IMR-90 (cell line): ENCODE data around the gene CLK3. TPM values are rescaled to one million over a fixed set of nuclear protein-coding genes. Genes with fewer than 3 reads are reported as not detected.

ENCODE experiments used
- ATAC-seq: fragments of 200-7000 bp; cut with Tn5 transposase; 2 replicates; pipeline ENCODE4 v1.9.1; 2020; ENCODE audit warnings: low read depth, mild to moderate bottlenecking, moderate library complexity
- BruUV-seq: library from RNA; stranded (reverse); fragments of 400-500 nt; replicated peaks from 2 replicates; lab custom pipeline; 2021; lab: Mats Ljungman, UMichigan
- CTCF ChIA-PET: fragments of 300-600 bp; formaldehyde crosslinking; extraction: SDS; loops from one replicate; lab custom pipeline; 2021; ENCODE audit warnings: antibody characterized with exemption; lab: Yijun Ruan, JAX
- POLR2A ChIA-PET: fragments of 300-600 bp; sonication (Branson Sonifier 250); formaldehyde crosslinking; loops from one replicate; lab custom pipeline; 2022; ENCODE audit warnings: antibody characterized with exemption; ENCODE audit not compliant: unreplicated experiment; lab: Charles Lee
- DNase-seq: peaks from one replicate; pipeline ENCODE4 v3.0.0; 2013
- H2AFZ ChIP-seq: replicated peaks from 2 replicates; pipeline ENCODE3; 2013; ENCODE audit warnings: low read length, mild to moderate bottlenecking; ENCODE audit not compliant: poor library complexity
- H2AK5ac ChIP-seq: 2 replicates; pipeline ENCODE4 v1.6.1; 2013; ENCODE audit warnings: low read depth, low read length, inconsistent platforms
- H2AK9ac ChIP-seq: replicated peaks from 2 replicates; pipeline ENCODE3; 2013; ENCODE audit warnings: mild to moderate bottlenecking, low read depth, low read length, moderate library complexity; ENCODE audit not compliant: poor library complexity
- H2BK120ac ChIP-seq: 2 replicates; pipeline ENCODE4 v1.6.1; 2013; ENCODE audit warnings: low read depth, low read length, inconsistent platforms
- H2BK15ac ChIP-seq: 3 replicates; pipeline ENCODE4 v1.6.1; 2013; ENCODE audit warnings: low read depth, low read length, inconsistent platforms
- H2BK20ac ChIP-seq: 2 replicates; pipeline ENCODE4 v1.6.1; 2013; ENCODE audit warnings: low read depth, mild to moderate bottlenecking, inconsistent platforms, low read length, moderate library complexity
- H2BK5ac ChIP-seq: 2 replicates; pipeline ENCODE4 v1.6.1; 2013; ENCODE audit warnings: mild to moderate bottlenecking, low read depth, low read length, inconsistent platforms; ENCODE audit not compliant: poor library complexity, severe bottlenecking
- H3K14ac ChIP-seq: replicated peaks from 2 replicates; pipeline ENCODE4 v1.6.1; 2013; ENCODE audit warnings: low read depth, low read length, inconsistent platforms
- H3K18ac ChIP-seq: 2 replicates; pipeline ENCODE4 v1.6.1; 2013; ENCODE audit warnings: low read depth, low read length, control low read depth
- H3K23ac ChIP-seq: 2 replicates; pipeline ENCODE4 v1.6.1; 2013; ENCODE audit warnings: low read depth, low read length, inconsistent platforms
- H3K27ac ChIP-seq: 2 replicates; pipeline ENCODE4 v1.5.1; 2013; ENCODE audit warnings: mild to moderate bottlenecking, control low read depth, low read length; ENCODE audit not compliant: insufficient read depth
- H3K27me3 ChIP-seq: 2 replicates; pipeline ENCODE4 v1.6.1; 2013; ENCODE audit warnings: low read length; ENCODE audit not compliant: control insufficient read depth, insufficient read depth
- H3K36me3 ChIP-seq: 2 replicates; pipeline ENCODE4 v1.6.1; 2013; ENCODE audit warnings: low read length, mixed read lengths; ENCODE audit not compliant: control insufficient read depth, insufficient read depth
- H3K4ac ChIP-seq: 2 replicates; pipeline ENCODE4 v1.6.1; 2013; ENCODE audit warnings: low read depth, low read length, inconsistent platforms
- H3K4me1 ChIP-seq: 2 replicates; pipeline ENCODE4 v1.6.1; 2013; ENCODE audit warnings: low read length, mixed read lengths; ENCODE audit not compliant: control insufficient read depth, insufficient read depth
- H3K4me2 ChIP-seq: 2 replicates; pipeline ENCODE4 v1.6.1; 2013; ENCODE audit warnings: low read depth, mild to moderate bottlenecking, control low read depth, low read length, moderate library complexity
- H3K4me3 ChIP-seq: 2 replicates; pipeline ENCODE4 v1.5.1; 2013; ENCODE audit warnings: low read depth, mild to moderate bottlenecking, control low read depth, low read length, moderate library complexity; ENCODE audit not compliant: insufficient read depth
- H3K56ac ChIP-seq: 2 replicates; pipeline ENCODE4 v1.6.1; 2013; ENCODE audit warnings: low read length, inconsistent platforms; ENCODE audit not compliant: insufficient read depth; ENCODE audit errors: extremely low read depth
- H3K79me1 ChIP-seq, 2 experiments: 2 replicates each; pipeline ENCODE4 v1.6.1; 2013; ENCODE audit warnings: low read length in 2 of 2, inconsistent platforms in 1 of 2, low read depth in 1 of 2
- H3K9ac ChIP-seq: 2 replicates; pipeline ENCODE4 v1.6.1; 2013; ENCODE audit warnings: low read depth, low read length, control low read depth
- H3K9me1 ChIP-seq: 2 replicates; pipeline ENCODE4 v1.6.1; 2013; ENCODE audit warnings: low read length, inconsistent platforms; ENCODE audit not compliant: insufficient read depth
- H3K9me3 ChIP-seq: 2 replicates; pipeline ENCODE4 v1.6.1; 2013; ENCODE audit warnings: low read length; ENCODE audit not compliant: control insufficient read depth, insufficient read depth
- H4K20me1 ChIP-seq: 2 replicates; pipeline ENCODE4 v1.6.1; 2013; ENCODE audit warnings: low read length, inconsistent platforms; ENCODE audit not compliant: insufficient read depth
- H4K5ac ChIP-seq: 2 replicates; pipeline ENCODE4 v1.6.1; 2013; ENCODE audit warnings: mild to moderate bottlenecking, low read depth, low read length, control low read depth
- H4K8ac ChIP-seq, 2 experiments: 2 replicates each; pipeline ENCODE4 v1.6.1; 2013; ENCODE audit warnings: low read depth in 2 of 2, low read length in 2 of 2, control low read depth in 1 of 2, inconsistent platforms in 1 of 2
- H4K91ac ChIP-seq: 2 replicates; pipeline ENCODE4 v1.6.1; 2013; ENCODE audit warnings: low read depth, low read length, inconsistent platforms; ENCODE audit not compliant: insufficient read depth
- FOS ChIP-seq: fragments of 150-350 bp; IDR thresholded peaks from 2 replicates; pipeline ENCODE4 v1.6.1; 2016; ENCODE audit warnings: low read depth, low read length
- MAZ ChIP-seq: IDR thresholded peaks from 2 replicates; pipeline ENCODE4 v1.6.1; 2012; ENCODE audit warnings: low read depth, mild to moderate bottlenecking, low read length, improper control_type of control experiment, moderate library complexity, borderline replicate concordance
- RFX5 ChIP-seq: IDR thresholded peaks from 2 replicates; pipeline ENCODE4 v1.8.0; 2012; ENCODE audit warnings: low read depth, mild to moderate bottlenecking, low read length, moderate library complexity
- WGBS, 2 experiments: methylation state at CpG; one replicate each; pipeline versions ENCODE4 v1.1.5 to v1.1.7; 2013; ENCODE audit warnings: missing lambda C conversion rate in 2 of 2; ENCODE audit not compliant: insufficient read length in 1 of 2; ENCODE audit errors: extremely low coverage in 2 of 2; 5-methylcytosine and 5-hydroxymethylcytosine counted together
- dilution Hi-C: fragments of 300-500 bp; cut with HindIII; formaldehyde crosslinking; loops from one replicate; pipeline ENCODE4 v1.14.3; 2018; ENCODE audit warnings: low sequenced_read_pairs; ENCODE audit not compliant: unreplicated experiment
- in situ Hi-C: fragments of 300-500 bp; cut with MboI; formaldehyde crosslinking; loops from 3 replicates; pipeline ENCODE4 v1.14.3; 2019; ENCODE audit warnings: low sequenced_read_pairs, inconsistent platforms, mixed read lengths
- intact Hi-C: fragments of 100-400 bp; cut with micrococcal nuclease; formaldehyde crosslinking; loops from 2 replicates; pipeline ENCODE4 v1.10.0; 2022
- polyA plus RNA-seq, 3 experiments: library from polyadenylated mRNA; depleted of rRNA; stranded (reverse); fragments of >200 nt; gene quantifications; 2 replicates each; pipeline ENCODE4 v1.2.3, GENCODE V29; 2012; ENCODE audit warnings: low replicate concordance in 1 of 3
- total RNA-seq: library from RNA; depleted of rRNA; stranded (reverse); fragments of >200 nt; gene quantifications from 2 replicates; pipeline ENCODE4 v1.2.3, GENCODE V29; 2012

The CLK3 gene
- total and polyA plus RNA-seq, 2 of the 4 experiments (the other 2 are of a cell fraction), result 84.7 to 117 TPM

DNA sequence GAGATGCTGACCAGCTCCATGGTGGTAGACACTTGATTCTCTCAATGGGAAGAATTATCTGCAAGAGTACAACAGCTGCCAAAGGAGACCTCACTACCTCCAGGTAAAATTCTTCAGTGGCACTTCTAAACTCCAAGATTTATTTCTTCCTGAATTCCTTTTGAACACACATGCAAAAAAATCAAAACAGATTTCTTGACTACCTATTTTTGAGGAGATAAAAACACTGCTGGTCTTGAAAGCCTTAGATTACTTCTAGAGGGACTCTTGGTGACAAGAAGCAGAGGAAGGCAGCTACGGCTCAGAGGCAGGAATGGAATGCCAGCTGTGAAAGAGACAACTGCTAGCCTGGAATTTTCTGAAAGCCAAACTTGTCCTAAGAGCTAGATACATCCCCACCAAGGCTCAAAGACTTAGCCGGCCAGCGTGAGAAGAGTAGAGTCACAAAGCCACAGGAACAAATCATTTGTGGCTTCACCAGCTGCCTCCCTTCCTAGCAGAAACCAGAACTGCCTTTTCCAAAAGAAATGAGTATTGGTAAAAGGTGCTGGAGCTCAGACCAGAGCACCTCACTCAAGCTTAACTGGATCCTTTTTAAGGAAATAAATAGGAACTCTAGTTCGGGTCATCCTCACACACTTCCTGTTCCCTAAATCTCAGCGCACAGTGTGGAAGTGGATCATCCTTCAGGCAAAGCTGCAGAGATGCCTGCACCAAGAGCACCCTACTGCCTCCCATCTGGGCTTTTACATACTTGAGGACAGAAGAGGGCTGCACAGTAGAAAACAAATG lies 32.6 kb downstream of the CLK3 start:
- BruUV-seq, result no TSS peak
- Histone ChIP-seq H4K8ac (no peak overlapping the region), H4K20me1 (peaks cover 42% of the 10 kb centered on the region), H3K14ac (no peak overlapping the region), H3K4ac (no peak overlapping the region), H3K56ac (no peak overlapping the region), H2BK120ac (no peak overlapping the region), H3K23ac (no peak overlapping the region), H3K9me1 (peaks cover 11% of the 10 kb centered on the region; the same call in 1 of the 2 replicates), H3K36me3 (peaks cover 10% of the 10 kb centered on the region), H4K5ac (no peak overlapping the region), H3K9me3 (no peaks in the 10 kb centered on the region), H2AFZ (no peak overlapping the region), H3K9ac (no peak overlapping the region), H3K4me2 (no peak overlapping the region), H3K4me1 (peaks cover 1% of the 10 kb centered on the region; the same call in 1 of the 2 replicates), H3K27ac (no peak overlapping the region), H2BK20ac (no peak overlapping the region), H3K27me3 (no peaks in the 10 kb centered on the region), H3K79me1 (peaks cover 30 to 59% of the 10 kb centered on the region in 2 experiments), H2BK5ac (no peak overlapping the region), H4K91ac (no peak overlapping the region), H3K18ac (no peak overlapping the region), H2AK9ac (no peak overlapping the region), H3K4me3 (no peak overlapping the region), H2AK5ac (no peak overlapping the region), H2BK15ac (no peak overlapping the region)
- WGBS, 2 experiments, result 100% methylated on average over 2 of the region's 5 CpGs; no CpG with 5 or more reads in 1 of the 2 experiments
- TF ChIP-seq FOS (no peak), RFX5 (no peak), MAZ (no peak)
- CTCF ChIA-PET, result interaction anchor here (1.0 kb wide), 1 partner anchor 12 kb away, joined by 3 read pairs; no protein-coding TSS in a partner anchor
- no peak for DNase-seq
- intact Hi-C loops (loop anchor here (5.0 kb wide), 1 partner anchor 34 kb away; no protein-coding TSS in a partner anchor), in situ Hi-C loops (no loop called here), dilution Hi-C loops (no loop called here)
- POLR2A ChIA-PET, result no interaction called here
- no peak for ATAC-seq
